NCI-H2171 treated with DMSO at 0.1 percent for 48 hours (cell line): ENCODE data around the gene DENND6A.
"Not testable (repeated sequence)": the region's sequence is repeated elsewhere in the genome, so short reads cannot be mapped to it uniquely, and the experiment has no call there.

ENCODE experiments used
- DNase-seq: peaks from one replicate; lab custom pipeline; 2025; lab: John Stamatoyannopoulos, UW

The DENND6A gene

DNA sequence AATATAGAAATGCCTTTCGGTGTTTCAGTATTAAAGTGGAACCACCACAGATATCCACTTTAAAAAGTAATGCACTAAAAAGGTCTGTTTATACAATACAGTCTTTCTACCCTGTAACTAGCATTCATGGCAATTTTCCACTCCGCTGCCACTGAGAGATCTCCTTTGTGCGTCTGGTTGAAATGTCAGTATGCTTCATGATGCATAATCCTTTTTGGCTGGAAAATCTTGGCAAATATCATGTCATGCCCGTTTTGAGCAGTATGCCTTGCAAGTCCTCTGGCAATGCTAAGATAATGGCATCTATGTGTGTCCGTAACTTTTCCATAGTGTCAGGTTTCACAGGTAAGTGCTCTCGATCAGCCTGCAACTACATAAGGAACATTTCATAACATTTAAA lies 64.9 kb downstream of the DENND6A start:
- no peak for DNase-seq

DNA sequence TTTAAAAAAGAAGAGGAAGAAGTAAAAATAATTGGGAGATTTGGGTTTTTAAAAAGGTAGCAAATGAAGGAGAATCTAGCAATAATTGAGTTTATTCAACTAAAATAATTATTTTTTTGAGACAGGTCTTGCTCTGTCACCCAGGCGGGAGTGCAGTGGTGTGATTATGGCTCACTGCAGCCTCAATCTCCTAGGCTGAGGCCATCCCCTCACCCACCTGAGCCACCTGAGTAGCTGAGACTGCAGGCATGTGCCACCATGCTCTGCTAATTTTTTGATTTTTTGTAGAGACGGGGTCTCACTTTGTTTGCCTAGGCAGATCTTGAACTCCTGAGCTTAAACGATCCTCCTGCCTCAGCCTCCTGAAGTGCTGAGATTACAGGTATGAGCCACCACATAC lies 68.1 kb downstream of the DENND6A start:
- DNase-seq, result no peak

DNA sequence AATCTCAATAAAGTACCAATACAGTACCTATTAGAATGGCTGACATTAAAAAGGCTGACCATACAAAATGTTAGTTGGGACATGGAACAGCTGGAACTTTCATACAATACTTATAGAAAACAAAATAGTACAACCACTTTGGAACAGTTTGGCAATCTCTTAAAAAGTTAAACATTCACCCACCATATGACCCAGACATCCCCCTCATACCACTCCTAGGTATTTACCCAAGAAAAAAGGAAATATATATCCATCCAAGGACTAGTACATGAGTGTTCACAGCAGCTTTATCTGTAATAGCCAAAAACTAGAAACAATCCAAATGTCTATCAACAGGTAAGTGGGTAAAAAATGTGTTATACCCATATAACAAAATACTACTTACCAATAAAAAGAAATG lies 70.5 kb downstream of the DENND6A start:
- DNase-seq, result no peak

DNA sequence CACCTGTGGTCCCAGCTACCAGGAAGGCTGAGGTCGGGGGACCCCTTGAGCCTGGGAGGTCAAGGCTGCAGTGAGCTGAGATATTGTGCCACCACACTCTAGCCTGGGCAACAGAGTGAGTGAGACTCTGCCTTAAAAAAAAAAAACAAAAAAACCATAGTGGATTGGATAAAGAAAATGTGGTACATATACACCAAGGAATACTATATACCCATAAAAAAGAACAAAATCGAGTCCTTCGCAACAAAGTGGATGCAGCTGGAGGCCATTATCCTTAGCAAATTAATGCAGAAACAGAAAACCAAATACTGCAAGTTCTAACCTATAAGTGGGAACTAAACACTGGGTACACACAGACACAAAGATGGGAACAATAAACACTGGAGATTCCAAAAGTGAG lies 75.1 kb downstream of the DENND6A start:
- DNase-seq, result no peak

DNA sequence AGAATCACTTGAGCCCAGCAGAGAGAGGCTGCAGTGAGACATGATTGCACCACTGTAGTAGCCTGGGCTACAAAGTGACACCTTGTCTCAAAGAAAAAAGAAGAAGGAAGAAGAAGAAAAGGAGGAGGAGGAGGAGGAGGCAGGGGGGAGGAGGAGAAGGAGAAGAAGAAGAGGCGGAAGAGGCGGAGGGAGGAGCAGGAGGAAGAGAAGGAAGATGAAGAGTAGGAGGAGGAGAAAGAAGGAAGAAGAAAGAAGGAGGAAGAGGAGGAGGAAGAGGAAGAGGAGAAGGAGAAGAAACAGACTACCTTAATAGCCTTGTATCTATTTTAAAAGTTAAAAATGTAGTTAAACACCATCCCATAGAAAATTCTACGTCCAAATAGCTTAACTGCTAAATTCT lies 76.6 kb downstream of the DENND6A start:
- no peak for DNase-seq

DNA sequence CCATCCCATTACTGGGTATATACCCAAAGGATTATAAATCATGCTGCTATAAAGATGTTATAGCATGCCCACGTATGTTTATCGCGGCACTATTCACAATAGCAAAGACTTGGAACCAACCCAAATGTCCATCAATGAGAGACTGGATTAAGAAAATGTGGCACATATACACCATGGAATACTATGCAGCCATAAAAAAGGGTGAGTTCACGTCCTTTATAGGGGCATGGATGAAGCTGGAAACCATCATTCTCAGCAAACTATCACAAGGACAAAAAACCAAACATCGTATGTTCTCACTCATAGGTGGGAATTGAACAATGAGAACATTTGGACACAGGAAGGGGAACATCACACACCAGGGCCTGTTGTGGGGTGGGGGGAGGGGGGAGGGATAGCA lies 81.0 kb downstream of the DENND6A start:
- DNase-seq, result not testable (repeated sequence)

DNA sequence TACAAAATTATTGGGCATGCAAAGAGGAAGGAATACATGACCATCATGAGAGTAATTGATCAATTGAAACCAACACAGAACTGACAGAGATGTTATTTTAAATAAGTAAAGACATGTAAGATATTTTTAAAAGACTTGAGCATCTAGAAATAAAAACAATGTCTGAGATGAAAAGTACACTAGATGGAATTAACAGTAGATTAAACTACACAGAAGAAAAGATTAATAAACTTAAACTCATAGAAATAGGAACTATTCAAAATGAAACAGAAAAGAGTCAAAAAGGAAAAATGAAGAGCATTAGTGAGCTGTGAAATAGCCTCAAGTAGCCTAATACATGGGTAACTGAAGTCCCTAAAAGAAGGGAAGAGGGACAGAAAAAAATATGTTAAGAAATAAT lies 87.2 kb downstream of the DENND6A start:
- DNase-seq, result no peak

DNA sequence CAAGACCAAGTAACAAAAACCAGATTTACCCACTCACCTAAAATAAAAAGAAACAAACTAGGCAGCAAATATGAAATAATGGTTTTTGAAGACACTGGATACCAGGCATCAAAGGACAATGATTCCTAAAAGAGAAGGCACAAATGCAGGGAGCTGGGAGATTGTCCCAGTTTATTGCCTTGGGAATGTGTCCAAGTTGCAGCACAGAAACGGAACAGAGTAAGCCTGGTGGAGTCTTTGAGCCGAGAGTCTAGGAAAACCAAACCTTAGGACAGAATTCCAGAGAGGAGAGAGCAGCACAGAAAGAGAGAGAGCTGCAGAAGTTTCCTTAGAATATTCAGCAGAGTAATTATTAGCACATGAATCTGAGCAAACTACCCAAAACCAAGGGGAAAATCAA lies 87.9 kb downstream of the DENND6A start:
- DNase-seq, result no peak

DNA sequence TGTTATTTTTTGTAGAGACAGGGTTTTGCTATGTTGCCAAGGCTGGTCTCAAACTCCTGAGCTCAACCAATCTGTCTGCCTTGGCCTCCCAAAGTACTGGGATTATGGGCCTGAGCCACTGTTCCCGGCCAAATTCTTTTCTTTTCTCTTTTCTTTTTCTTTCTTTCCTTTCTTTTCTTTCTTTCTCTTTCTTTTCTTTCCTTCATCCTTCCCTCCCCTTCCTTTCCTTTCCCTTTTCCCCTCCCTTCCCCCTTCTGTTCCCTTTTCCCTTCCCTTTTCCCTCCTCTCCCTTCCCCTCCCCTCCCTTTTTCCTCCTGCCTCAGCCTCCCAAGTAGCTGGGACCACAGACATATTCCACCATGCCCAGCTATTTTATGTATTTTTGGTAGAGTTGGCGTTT lies 92.7 kb downstream of the DENND6A start:
- no peak for DNase-seq

DNA sequence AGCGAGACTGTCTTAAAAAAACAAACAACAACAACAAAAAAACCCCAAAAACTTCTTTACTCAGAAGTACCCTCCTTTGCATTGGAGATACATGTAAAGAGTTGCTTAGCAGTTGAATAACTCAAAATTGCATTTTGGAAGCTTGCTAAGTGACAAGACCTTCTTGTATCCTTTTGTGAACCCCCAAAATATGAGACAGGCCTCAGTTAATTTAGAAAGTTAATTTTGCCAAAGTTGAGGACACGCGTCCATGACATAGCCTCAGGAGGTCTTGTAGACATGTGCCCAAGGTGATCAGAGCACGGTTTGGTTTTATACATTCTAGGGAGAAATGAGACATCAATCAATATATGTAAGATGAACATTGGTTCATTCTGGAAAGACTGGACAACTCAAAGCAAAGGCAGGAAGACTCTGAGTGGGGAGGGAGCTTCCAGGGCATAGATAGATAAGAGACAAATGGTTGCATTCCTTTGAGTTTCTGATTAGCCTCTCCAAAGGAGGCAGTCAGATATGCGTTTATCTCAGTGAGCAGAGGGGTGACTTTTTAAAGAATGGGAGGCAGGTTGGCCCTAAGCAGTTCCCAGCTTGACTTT lies 94.0 kb downstream of the DENND6A start:
- DNase-seq, result no peak

DNA sequence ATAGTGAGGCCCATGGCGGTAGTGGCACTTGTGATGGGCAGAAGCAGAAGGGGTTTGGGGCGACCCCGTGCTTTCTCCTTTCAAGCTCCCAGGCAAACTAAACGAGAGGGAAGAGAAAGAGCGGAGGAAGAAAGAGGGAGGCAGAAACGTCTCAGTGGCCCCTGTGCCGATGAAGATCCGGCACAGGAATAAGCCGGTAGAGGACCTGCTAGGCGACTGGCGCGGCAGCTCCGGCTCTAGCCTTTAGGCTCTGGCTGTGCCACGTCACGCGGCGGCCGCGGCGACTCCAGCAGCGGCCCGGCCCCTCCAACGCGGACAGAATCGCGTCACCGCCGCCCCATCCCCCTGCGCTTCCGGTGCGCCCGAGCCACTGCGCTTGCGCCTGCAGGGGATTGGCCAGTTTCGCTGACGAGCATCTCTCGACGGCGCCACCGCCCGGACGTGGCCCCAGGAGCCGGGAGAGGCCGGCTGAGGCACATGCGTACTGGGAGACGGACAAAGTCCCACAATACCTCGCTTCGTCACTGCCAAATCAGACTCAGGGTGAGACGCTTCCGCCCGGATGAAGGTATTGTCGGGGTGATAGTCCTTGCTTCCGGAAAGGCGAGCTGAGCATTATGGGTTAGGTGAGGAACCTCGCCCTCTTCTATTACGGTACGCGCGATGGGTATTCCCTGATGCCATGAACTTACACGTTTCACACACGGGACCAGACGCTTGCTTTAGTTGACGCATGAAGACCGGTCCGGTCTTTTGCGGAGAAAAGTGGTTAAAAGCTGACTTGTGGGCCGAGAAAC lies 95.6 kb downstream of the DENND6A start, which contains the start of gene ARF4:
ARF4 (minus strand) TSS at position 218 of the 797 bp plus-strand sequence; CDS start at position 14, 204 bp downstream.
- peak; percentile 95 for DNase-seq

DNA sequence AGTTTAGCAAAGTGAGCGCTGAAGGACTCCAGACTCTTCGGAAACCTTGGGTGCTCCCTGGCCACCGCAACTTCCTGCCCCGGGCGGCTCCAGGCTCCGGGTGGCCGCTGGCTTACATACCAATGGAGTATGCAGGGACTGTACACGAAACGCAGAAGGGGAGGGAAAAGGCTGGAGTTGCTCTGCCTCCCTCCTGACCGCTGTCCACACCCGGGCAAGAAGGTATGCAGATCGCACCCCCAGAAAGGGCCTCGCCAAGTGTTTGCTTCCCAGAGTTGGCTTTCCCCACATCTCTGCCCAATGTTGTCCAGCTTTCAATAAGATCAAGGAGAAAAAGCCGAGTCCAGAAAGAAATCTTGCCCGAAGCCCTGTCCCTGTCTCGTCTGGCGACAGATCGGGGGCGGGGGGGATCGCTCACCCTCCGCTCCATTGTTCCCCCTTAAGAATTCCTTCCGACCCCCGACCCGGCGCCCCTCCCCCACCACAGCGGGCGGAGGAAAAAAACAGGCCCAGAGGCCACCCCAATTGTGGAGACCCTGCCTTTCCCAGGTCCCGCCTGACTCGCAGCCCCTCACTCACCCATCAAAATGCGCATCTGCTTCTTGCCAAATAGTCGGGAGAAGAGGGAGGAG lies 96.3 kb downstream of the DENND6A start:
- peak; percentile 1 for DNase-seq

DNA sequence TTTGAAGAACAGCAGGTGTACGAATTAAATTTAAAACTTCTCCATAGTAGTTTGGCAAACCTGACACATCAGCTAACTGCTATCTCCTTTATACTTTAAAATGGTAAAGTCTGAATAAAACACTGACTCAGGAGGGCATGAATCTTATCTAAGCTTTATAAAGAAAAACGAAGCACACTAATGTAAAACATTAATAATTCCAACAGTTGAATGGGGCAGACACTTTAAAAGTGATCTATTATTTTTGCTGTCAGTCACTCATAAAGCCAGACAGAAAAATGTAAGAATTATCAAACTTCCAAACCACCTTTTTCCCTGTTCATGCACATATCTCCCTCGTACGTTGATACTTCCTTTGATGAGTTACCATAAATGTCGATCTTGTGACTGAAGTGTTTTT lies 98.3 kb downstream of the DENND6A start:
- DNase-seq, result no peak

DNA sequence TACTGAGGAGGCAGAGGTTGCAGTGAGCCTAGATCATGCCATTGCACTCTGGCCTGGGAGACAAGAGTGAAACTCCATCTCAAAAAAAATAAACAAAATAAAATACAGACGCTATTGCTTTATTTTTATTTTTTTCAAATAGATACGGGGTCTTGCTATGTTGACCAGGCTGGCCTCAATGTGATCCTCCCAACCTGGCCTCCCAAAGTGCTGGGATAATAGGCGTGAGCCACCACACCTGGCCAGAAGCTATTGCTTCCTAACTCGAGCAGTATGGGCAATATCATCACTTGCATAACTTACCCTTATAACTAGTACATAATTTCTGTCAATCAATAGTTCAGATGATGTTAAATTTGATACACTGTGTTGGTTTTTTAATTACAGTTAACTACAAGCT lies 98.7 kb downstream of the DENND6A start:
- DNase-seq, result no peak

DNA sequence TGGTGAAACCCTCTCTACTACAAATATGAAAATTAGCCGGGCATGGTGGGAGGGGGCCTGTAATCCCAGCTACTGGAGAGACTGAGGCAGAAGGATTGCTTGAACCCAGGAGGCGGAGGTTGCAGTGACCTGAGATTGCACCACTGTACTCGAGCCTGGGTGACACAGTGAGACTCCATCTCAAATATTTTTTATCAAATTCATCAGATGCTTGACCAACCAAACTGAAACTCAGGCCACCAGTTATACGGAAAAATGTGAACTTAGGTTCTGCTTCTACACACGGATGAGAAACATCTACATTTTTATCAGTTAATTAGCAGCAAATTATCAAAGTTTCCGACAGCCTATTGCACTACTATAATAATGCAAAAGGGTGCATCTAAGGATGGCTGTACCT lies 100.6 kb downstream of the DENND6A start:
- DNase-seq, result no peak

DNA sequence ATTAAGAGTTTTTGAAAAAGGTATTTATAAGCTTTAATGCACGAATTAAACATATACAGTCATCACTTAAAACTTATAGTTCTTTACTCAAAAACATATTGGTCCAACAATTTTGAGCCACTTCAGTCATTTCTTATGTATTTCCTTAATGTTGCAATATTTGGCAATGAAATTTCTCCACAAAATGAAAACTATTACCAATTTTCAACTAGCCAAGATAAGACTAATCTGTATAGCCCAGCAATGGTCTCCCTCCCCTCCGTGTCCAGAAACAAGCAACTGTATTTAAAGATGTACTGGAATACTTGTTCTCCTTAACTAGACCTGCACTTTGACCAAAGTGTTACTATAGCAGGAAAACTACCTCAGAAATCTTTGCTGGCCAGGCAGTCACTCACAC lies 105.0 kb downstream of the DENND6A start:
- no peak for DNase-seq

DNA sequence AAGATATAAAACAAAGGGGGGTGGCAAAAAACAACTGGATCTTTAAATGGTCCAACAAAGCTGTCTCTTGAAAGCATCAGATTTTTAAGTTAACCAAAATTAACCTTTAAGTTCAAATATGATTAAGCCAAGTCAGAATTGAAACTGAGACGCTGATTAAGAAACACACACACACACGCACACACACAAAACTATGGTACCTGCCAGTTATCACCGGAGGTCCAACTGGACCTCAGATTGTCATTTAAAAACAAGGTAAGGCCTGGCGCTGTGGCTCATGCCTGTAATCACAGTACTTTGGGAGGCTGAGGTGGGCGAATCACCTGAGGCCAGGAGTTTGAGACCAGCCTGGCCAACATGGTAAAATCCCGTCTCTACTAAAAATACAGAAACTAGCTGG lies 106.1 kb downstream of the DENND6A start:
- DNase-seq, result no peak

DNA sequence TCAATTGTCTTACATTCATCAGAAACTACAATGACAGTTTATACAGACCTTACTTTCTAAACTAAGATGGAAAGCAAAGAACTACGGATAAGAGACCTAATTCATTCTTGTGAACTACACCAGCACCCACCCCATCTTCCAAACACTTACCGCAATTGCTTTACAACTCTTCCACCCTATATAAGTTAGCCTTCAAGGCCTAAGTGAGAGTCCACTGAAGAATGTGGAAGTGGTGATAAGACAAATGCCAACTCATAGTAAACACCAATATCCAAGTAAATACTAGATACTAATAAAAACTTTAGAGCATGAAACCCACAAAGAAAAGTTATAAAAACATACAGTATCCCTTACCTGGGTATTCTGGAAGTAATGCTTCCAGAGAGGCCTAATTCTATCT lies 109.3 kb downstream of the DENND6A start:
- no peak for DNase-seq

DNA sequence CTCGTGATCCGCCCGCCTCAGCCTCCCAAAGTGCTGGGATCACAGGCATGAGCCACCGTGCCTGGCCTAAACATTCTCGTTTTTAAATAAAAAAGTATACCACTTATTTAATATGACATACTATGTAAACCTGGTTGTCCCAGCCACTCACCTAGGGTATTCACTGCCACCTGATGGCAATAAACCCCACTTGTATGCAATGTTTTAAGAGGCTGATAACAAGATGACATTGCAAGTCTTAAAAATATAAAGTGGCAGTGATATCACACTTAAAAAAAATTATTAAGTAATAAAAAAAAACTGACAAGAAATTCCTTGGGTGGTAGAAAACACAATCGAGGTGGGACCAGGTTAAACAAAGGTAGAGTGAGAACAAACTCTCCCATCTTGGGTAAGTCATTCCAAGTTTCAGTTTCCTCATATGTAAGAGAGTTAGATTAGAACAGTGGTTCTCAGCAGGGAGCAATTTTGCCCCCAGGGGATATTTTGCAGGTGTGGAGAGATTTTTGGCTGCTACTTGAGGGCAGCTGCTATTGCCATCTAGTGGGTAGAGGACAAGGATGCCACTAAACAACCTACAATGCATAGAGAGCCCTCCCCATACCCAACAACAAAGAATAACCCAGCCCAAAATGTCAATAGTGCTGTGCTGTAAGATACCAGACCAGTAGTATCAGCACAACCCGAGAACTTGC lies 110.3 kb downstream of the DENND6A start:
- peak; percentile 4 for DNase-seq

DNA sequence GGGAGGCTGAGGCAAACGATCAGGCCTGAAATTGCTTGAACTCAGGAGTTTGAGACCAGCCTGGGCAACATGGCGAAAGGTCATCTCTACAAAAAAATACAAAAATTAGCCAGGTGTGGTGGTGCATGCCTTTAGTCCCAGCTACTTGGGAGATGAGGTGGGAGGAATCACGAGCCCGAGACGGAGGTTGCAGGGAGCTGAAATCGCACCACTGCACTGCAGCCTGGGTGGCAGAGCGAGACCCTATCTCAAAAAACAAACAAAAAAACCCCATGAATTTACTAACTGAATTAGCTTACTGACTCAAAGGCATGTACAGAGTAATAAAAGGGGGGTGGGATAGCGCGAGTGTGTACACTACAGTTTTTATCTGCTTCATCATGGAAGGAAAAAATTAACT lies 115.1 kb downstream of the DENND6A start:
- DNase-seq, result no peak

DNA sequence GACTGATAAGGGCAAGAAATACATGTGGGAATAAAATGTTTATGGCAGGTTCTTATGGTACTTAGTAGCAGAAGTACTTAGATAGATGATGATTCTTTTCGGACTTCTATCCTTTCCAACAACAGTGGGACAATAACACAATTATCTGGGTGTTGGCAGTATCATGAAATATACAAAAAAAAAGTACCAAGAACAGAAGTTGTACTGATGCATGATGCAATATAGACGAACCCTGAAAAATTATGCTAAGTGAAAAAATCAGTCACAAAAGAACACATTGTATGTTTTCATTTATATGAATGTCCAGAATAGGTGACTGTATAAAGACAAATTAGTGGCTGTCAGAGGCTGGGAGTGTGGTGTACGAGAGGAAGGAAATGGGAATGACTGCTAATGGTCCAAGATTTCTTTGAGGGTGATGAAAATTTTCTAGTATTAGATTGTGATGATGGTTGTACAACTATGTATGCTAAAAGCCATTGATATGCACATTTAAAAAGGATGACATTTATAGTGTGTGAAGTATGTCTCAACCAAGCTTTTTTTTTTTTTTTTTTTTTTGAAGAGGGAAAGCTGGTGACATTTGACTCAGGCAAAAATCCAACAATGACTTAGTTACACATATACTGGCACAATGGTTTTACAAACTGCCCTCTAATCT lies 116.8 kb downstream of the DENND6A start:
- no peak for DNase-seq
